Hepatocyte (in vitro differentiated cells): ENCODE data around the gene ETV7. TPM values are rescaled to one million over a fixed set of nuclear protein-coding genes. Genes with fewer than 3 reads are reported as not detected.

Experiments used
- DNase-seq: peaks from one replicate; pipeline ENCODE4 v3.0.0-alpha.2; 2016; ENCODE audit warnings: low spot score
- H2AFZ ChIP-seq: fragments of 200-600 bp; sonication (generic); 2 replicates; pipeline ENCODE4 v1.6.0; 2016; ENCODE audit warnings: antibody characterized with exemption, mild to moderate bottlenecking
- H3K27ac ChIP-seq: fragments of 200-600 bp; sonication (generic); 2 replicates; pipeline ENCODE4 v1.5.1; 2016; ENCODE audit warnings: mild to moderate bottlenecking
- H3K27me3 ChIP-seq: fragments of 200-600 bp; sonication (generic); 2 replicates; pipeline ENCODE4 v1.6.1; 2016
- H3K36me3 ChIP-seq: fragments of 200-600 bp; sonication (generic); replicated peaks from 2 replicates; pipeline ENCODE4 v1.5.1; 2016; ENCODE audit warnings: low read depth; ENCODE audit not compliant: insufficient read depth
- H3K4me1 ChIP-seq: fragments of 200-600 bp; sonication (generic); 2 replicates; pipeline ENCODE4 v1.5.1; 2016; ENCODE audit warnings: mild to moderate bottlenecking, moderate library complexity; ENCODE audit not compliant: insufficient read depth
- H3K4me2 ChIP-seq: fragments of 200-600 bp; sonication (generic); 2 replicates; pipeline ENCODE4 v1.6.0; 2016
- H3K4me3 ChIP-seq: fragments of 200-600 bp; sonication (generic); 2 replicates; pipeline ENCODE4 v1.5.1; 2016; ENCODE audit warnings: mild to moderate bottlenecking
- H3K79me2 ChIP-seq: fragments of 200-600 bp; sonication (generic); 2 replicates; pipeline ENCODE4 v1.6.0; 2017; ENCODE audit warnings: mild to moderate bottlenecking
- H3K9me2 ChIP-seq: fragments of 200-600 bp; sonication (generic); replicated peaks from 2 replicates; pipeline ENCODE4 v1.6.0; 2017; ENCODE audit warnings: mild to moderate bottlenecking; ENCODE audit not compliant: insufficient read depth
- H3K9me3 ChIP-seq: fragments of 200-600 bp; sonication (generic); 2 replicates; pipeline ENCODE4 v1.5.1; 2016; ENCODE audit warnings: low read depth, mild to moderate bottlenecking
- H4K20me1 ChIP-seq: fragments of 200-600 bp; sonication (generic); 2 replicates; pipeline ENCODE4 v1.6.0; 2016; ENCODE audit warnings: mild to moderate bottlenecking; ENCODE audit not compliant: insufficient read depth, poor library complexity, severe bottlenecking
- CTCF ChIP-seq: fragments of 200-600 bp; sonication (generic); IDR thresholded peaks from 2 replicates; pipeline ENCODE4 v1.5.1; 2016; ENCODE audit warnings: antibody characterized with exemption, mild to moderate bottlenecking; ENCODE audit not compliant: poor library complexity
- EZH2 ChIP-seq: fragments of 200-600 bp; sonication (generic); IDR thresholded peaks from 2 replicates; pipeline ENCODE4 v1.6.1; 2016; ENCODE audit warnings: antibody characterized with exemption, mild to moderate bottlenecking, borderline replicate concordance
- EZH2phosphoT487 ChIP-seq: fragments of 200-600 bp; sonication (generic); IDR thresholded peaks from one replicate; pipeline ENCODE4 v1.6.1; 2018; ENCODE audit warnings: antibody characterized with exemption, mild to moderate bottlenecking, low read depth, moderate library complexity; ENCODE audit not compliant: unreplicated experiment, severe bottlenecking
- WGBS: methylation state at CpG from one replicate; pipeline ENCODE4 v1.1.6; 2016; ENCODE audit warnings: low lambda C conversion rate; ENCODE audit errors: missing lambda C conversion rate; 5-methylcytosine and 5-hydroxymethylcytosine counted together
- polyA plus RNA-seq: library from polyadenylated mRNA; unstranded; fragments of >200 nt; fragmentation: Nextera tagmentation; extraction: Ambion mirVana; gene quantifications from 2 replicates; pipeline ENCODE4 v1.2.1, GENCODE V29; 2016
- total RNA-seq: library from RNA; depleted of rRNA; stranded (reverse); fragments of >200 nt; gene quantifications from 2 replicates; pipeline ENCODE4 v1.2.3, GENCODE V29; 2014

The ETV7 gene
- 0.88 and 1.2 TPM in 2 replicates for total RNA-seq
- 0.60 and 1.2 TPM in 2 replicates for polyA plus RNA-seq

- no peaks in the 10 kb centered on the region for H3K9me3 ChIP-seq
- no peaks in the 10 kb centered on the region for H3K36me3 ChIP-seq
- no peaks in the 10 kb centered on the region for H4K20me1 ChIP-seq
- no peaks in the 10 kb centered on the region for H3K79me2 ChIP-seq
- TF ChIP-seq CTCF, result no peak
- peak; percentile 54 for TF ChIP-seq EZH2
- no peak for TF ChIP-seq EZH2phosphoT487
- peak within 1 kb of the TSS; percentile 21 for H3K27ac ChIP-seq
- peaks cover 6% of the 10 kb centered on the region for H3K4me1 ChIP-seq
- H2AFZ ChIP-seq, result peak within 1 kb of the TSS; percentile 78
- H3K4me2 ChIP-seq, result peak within 1 kb of the TSS; percentile 98
- peaks cover 22% of the 10 kb centered on the region for H3K27me3 ChIP-seq
- 7% methylated on average over 52 of the region's 65 CpGs for WGBS
- no peaks in the 10 kb centered on the region for H3K9me2 ChIP-seq
- H3K4me3 ChIP-seq, result peak within 1 kb of the TSS; percentile 23
- DNase-seq, result peak; percentile 64
These were observed at the start of gene ETV7 for GRCh38 chr6:36387440-36388303. TSS of gene ETV7 (minus strand) at chr6:36387669. CDS start at chr6:36387541, 128 bp downstream.

GRCh38 chr6:36436466-36436865, 49.0 kb upstream of the ETV7 start:
- Histone ChIP-seq H3K36me3 (no peaks in the 10 kb centered on the region), H3K4me2 (no peak overlapping the region), H3K9me3 (no peaks in the 10 kb centered on the region), H3K9me2 (no peaks in the 10 kb centered on the region), H3K27me3 (no peaks in the 10 kb centered on the region), H3K4me1 (peaks cover 5% of the 10 kb centered on the region), H2AFZ (no peak overlapping the region), H3K79me2 (no peaks in the 10 kb centered on the region), H4K20me1 (no peaks in the 10 kb centered on the region), H3K4me3 (no peak overlapping the region), H3K27ac (no peak overlapping the region)
- DNase-seq, result no peak
- TF ChIP-seq EZH2phosphoT487, result no peak
- no peak for TF ChIP-seq EZH2
- TF ChIP-seq CTCF, result no peak
- WGBS, result 91% methylated on average over 1 of the region's 1 CpG

GRCh38 chr6:36432151-36432671, 44.7 kb upstream of the ETV7 start:
- Histone ChIP-seq H3K9me3 (no peaks in the 10 kb centered on the region), H4K20me1 (no peaks in the 10 kb centered on the region), H3K79me2 (no peaks in the 10 kb centered on the region), H3K27me3 (no peaks in the 10 kb centered on the region), H3K4me3 (no peak overlapping the region), H3K9me2 (no peaks in the 10 kb centered on the region), H2AFZ (no peak overlapping the region), H3K4me1 (no peaks in the 10 kb centered on the region), H3K27ac (no peak overlapping the region), H3K36me3 (no peaks in the 10 kb centered on the region), H3K4me2 (no peak overlapping the region)
- DNase-seq, result no peak
- TF ChIP-seq CTCF, result no peak
- TF ChIP-seq EZH2phosphoT487, result no peak
- no peak for TF ChIP-seq EZH2
- WGBS, result 65% methylated on average over 4 of the region's 4 CpGs
